H1 (cell line): ENCODE measurements around the gene TSPOAP1. TPM values are rescaled to one million over a fixed set of nuclear protein-coding genes. Genes with fewer than 3 reads are reported as not detected.

ENCODE experiments used
- NANOG ChIP-seq: IDR thresholded peaks from 2 replicates; pipeline ENCODE4 v1.6.1; 2011; ENCODE audit warnings: low read length, low read depth, mild to moderate bottlenecking, inconsistent platforms; ENCODE audit not compliant: insufficient read depth, poor library complexity, severe bottlenecking
- polyA plus RNA-seq, 7 experiments: library from polyadenylated mRNA; depleted of rRNA in 3 of 7; stranded (reverse) in 5 of 7; unstranded in 2 of 7; fragments of >200 nt in 5 of 7; fragments of 200-250 nt in 2 of 7; gene quantifications; 1 replicate in 5 of 7; 2 replicates in 1 of 7; 4 replicates in 1 of 7; pipeline versions ENCODE4 v1.2.1 to v1.2.3, GENCODE V29; 2011 to 2013; ENCODE audit warnings: missing spikeins in 2 of 7, mixed read lengths in 2 of 7
- total RNA-seq: library from RNA; stranded (reverse); fragmentation: NEBNext Ultra II Directional; extraction: Animal tissue kit (Norgen Biotek cat#: 25700); gene quantifications from 2 replicates; pipeline ENCODE4 v1.2.1, GENCODE V29; 2021

TSPOAP1 gene
- total and polyA plus RNA-seq, 2 of the 8 experiments (the other 6 are each of a cell fraction or from before 2014, with no cell fraction given), result 7.6 to 9.2 TPM

GRCh38 chr17:58310511-58311428 lies 17.8 kb downstream of the TSPOAP1 start (continued):
- no peak for TF ChIP-seq NANOG
